Astrocyte (in vitro differentiated cells and primary cell): ENCODE data around the gene LACRT. TPM values are rescaled to one million over a fixed set of nuclear protein-coding genes. Genes with fewer than 3 reads are reported as not detected.
A peak's percentile ranks its signal among the peaks of the same experiment; 100 is the strongest.

Experiments used
- DNase-seq: peaks from one replicate; pipeline ENCODE4 v3.0.0-alpha.2; 2010; ENCODE audit warnings: low read depth
- FAIRE-seq: peaks from 2 replicates; lab custom pipeline; 2011; peaks lifted over from hg19 to GRCh38; lab: Jason Lieb, UNC
- H2AFZ ChIP-seq: 2 replicates; pipeline ENCODE4 v1.6.0; 2012; ENCODE audit warnings: low read depth, low read length, inconsistent platforms
- H3K27ac ChIP-seq: 2 replicates; pipeline ENCODE4 v1.5.1; 2011; ENCODE audit warnings: low read depth, low read length, inconsistent platforms
- H3K27me3 ChIP-seq: 2 replicates; pipeline ENCODE4 v1.6.0; 2011; ENCODE audit warnings: low read length, inconsistent platforms; ENCODE audit not compliant: insufficient read depth
- H3K36me3 ChIP-seq: 2 replicates; pipeline ENCODE4 v1.5.1; 2011; ENCODE audit warnings: low read length, inconsistent platforms; ENCODE audit not compliant: insufficient read depth
- H3K4me1 ChIP-seq: 2 replicates; pipeline ENCODE4 v1.5.1; 2011; ENCODE audit warnings: low read length, inconsistent platforms; ENCODE audit not compliant: insufficient read depth
- H3K4me2 ChIP-seq: 2 replicates; pipeline ENCODE4 v1.6.0; 2012; ENCODE audit warnings: low read length, inconsistent platforms
- H3K4me3 ChIP-seq: 2 replicates; pipeline ENCODE4 v1.5.1; 2011; ENCODE audit warnings: low read depth, mild to moderate bottlenecking, low read length, inconsistent platforms; ENCODE audit not compliant: insufficient read depth
- H3K79me2 ChIP-seq: 2 replicates; pipeline ENCODE4 v1.6.0; 2012; ENCODE audit warnings: mild to moderate bottlenecking, low read length, inconsistent platforms; ENCODE audit not compliant: insufficient read depth
- H3K9ac ChIP-seq: 2 replicates; pipeline ENCODE4 v1.6.0; 2012; ENCODE audit warnings: mild to moderate bottlenecking, low read length, inconsistent platforms
- H3K9me3 ChIP-seq: 2 replicates; pipeline ENCODE4 v1.5.1; 2012; ENCODE audit warnings: low read depth, mild to moderate bottlenecking, low read length, inconsistent platforms; ENCODE audit not compliant: insufficient read depth
- H4K20me1 ChIP-seq: 2 replicates; pipeline ENCODE4 v1.6.0; 2012; ENCODE audit warnings: low read length, inconsistent platforms; ENCODE audit not compliant: insufficient read depth
- H3K27ac Mint-ChIP-seq: one replicate; pipeline ENCODE4 v1.8.0; 2021; ENCODE audit warnings: mild to moderate bottlenecking, mixed read lengths; ENCODE audit not compliant: unreplicated experiment
- H3K27me3 Mint-ChIP-seq: one replicate; pipeline ENCODE4 v1.8.0; 2021; ENCODE audit warnings: low read depth, mixed read lengths; ENCODE audit not compliant: unreplicated experiment
- H3K36me3 Mint-ChIP-seq: one replicate; pipeline ENCODE4 v1.8.0; 2021; ENCODE audit warnings: low read depth, mixed read lengths; ENCODE audit not compliant: unreplicated experiment
- H3K4me1 Mint-ChIP-seq: one replicate; pipeline ENCODE4 v1.8.0; 2021; ENCODE audit warnings: low read depth, mixed read lengths; ENCODE audit not compliant: unreplicated experiment
- H3K4me3 Mint-ChIP-seq: one replicate; pipeline ENCODE4 v1.8.0; 2021; ENCODE audit warnings: mild to moderate bottlenecking, moderate library complexity, mixed read lengths; ENCODE audit not compliant: unreplicated experiment
- H3K9me3 Mint-ChIP-seq: one replicate; pipeline ENCODE4 v1.8.0; 2021; ENCODE audit warnings: mild to moderate bottlenecking, mixed read lengths; ENCODE audit not compliant: unreplicated experiment
- CTCF ChIP-seq: IDR thresholded peaks from 2 replicates; pipeline ENCODE4 v1.5.1; 2011; ENCODE audit warnings: low read depth, mild to moderate bottlenecking, inconsistent platforms, low read length, moderate library complexity; ENCODE audit not compliant: insufficient read depth
- EZH2 ChIP-seq: IDR thresholded peaks from 2 replicates; pipeline ENCODE4 v1.6.1; 2012; ENCODE audit warnings: mild to moderate bottlenecking, low read length, inconsistent platforms; ENCODE audit not compliant: insufficient read depth
- total RNA-seq: library from RNA; stranded (reverse); gene quantifications from 2 replicates; pipeline ENCODE4 v1.2.1, GENCODE V29; 2021

LACRT gene
- total RNA-seq, 1 donor from 2014 or later = not detected

DNA sequence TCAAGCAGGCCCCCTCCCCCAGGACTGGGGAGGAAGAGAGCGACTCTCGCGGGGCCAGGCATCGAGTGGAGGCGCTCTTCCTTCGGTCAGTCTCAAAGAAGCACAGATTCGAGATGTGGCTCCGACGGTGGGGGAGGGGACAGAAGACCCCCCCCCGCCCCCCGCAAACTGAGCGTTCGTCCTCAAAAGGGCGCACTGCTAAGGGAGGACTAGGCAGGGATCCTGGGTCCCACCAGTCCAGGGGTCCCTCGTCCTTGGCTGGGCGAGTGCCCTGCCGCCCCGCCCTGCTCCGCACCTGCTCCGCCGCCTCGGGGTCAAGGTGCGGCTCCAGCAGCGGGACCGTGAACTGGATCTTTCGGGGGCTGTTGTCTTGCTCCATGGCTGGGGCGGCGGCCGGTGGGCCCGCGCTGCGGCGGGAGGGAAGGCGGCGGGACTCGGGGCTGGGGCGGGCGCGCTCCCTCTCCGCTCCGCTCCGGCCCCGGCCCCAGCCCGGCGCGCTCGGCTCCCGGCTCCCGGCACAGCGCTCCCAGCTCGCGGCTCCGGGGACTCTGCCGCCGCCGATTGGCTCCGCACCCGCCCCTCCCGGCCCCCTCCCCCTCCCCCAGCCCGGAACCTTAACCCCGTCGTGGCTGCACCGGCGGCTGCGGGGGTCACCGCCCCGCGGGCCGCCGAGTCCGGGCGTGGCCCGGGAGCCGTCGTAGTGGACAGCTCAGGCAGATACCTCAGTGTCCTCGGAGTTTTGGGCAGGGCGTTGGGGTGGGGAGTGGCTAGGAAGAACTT is 46.4 kb downstream of the LACRT start, which contains the start of gene PPP1R1A:
TSS of gene PPP1R1A (minus strand) at position 550 of the 780 bp plus-strand sequence. CDS start at position 379, 171 bp downstream.
- Mint-ChIP-seq H3K4me1 (peaks cover 12% of the 10 kb centered on the region), H3K9me3 (peaks cover 3% of the 10 kb centered on the region), H3K27ac (no peak within 1 kb of the TSS), H3K4me3 (peak within 1 kb of the TSS; percentile 82), H3K36me3 (no peaks in the 10 kb centered on the region), H3K27me3 (peaks cover 64% of the 10 kb centered on the region)
- H3K27ac ChIP-seq = no peak within 1 kb of the TSS
- H3K9me3 ChIP-seq = no peaks in the 10 kb centered on the region
- H3K79me2 ChIP-seq = no peaks in the 10 kb centered on the region
- FAIRE-seq (no peak), DNase-seq (no peak)
- no peak within 1 kb of the TSS for H2AFZ ChIP-seq
- H3K27me3 ChIP-seq = peaks cover 48% of the 10 kb centered on the region
- peak within 1 kb of the TSS; percentile 70 for H3K4me2 ChIP-seq
- no peaks in the 10 kb centered on the region for H3K36me3 ChIP-seq
- no peak within 1 kb of the TSS for H3K9ac ChIP-seq
- H3K4me3 ChIP-seq = no peak within 1 kb of the TSS
- TF ChIP-seq EZH2 (peak; percentile 79), CTCF (no peak)
- no peaks in the 10 kb centered on the region for H3K4me1 ChIP-seq
- no peaks in the 10 kb centered on the region for H4K20me1 ChIP-seq

DNA sequence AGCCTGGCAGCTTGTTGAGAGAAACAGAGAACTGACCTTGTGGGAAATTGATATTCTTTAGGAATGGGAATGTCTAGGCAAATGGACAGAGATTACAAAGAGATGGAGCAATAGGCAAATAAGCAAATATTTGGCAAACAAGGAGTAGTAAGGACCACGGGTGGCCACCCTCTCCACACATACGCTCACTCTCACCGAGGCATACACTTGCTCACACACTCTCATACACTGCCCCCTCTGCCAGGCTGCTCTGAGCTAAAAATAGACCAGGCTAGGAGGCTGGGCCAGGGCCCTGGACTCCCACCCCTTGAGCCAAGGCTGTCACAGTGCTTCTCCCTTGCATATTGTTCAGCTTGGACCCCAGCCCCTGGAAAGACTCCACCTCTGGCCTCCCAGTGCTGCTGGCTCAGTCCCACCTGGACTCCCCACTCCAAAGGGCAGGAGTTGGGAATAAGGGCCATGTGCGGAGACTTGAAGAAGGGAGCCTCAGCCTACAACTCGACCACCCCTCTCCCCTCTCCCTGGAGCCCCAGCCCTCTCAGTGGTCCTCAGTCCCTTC is 47.3 kb downstream of the LACRT start:
- H3K9me3 ChIP-seq = no peaks in the 10 kb centered on the region
- H4K20me1 ChIP-seq = no peaks in the 10 kb centered on the region
- peaks cover 9% of the 10 kb centered on the region for H3K4me1 Mint-ChIP-seq
- H3K36me3 Mint-ChIP-seq = no peaks in the 10 kb centered on the region
- FAIRE-seq (no peak), DNase-seq (no peak)
- TF ChIP-seq EZH2 (no peak), CTCF (no peak)
- no peak overlapping the region for H3K4me3 Mint-ChIP-seq
- H3K4me2 ChIP-seq = no peak overlapping the region
- no peaks in the 10 kb centered on the region for H3K4me1 ChIP-seq
- no peak overlapping the region for H3K27ac ChIP-seq
- H3K9me3 Mint-ChIP-seq = peaks cover 3% of the 10 kb centered on the region
- H3K27ac Mint-ChIP-seq = no peak overlapping the region
- H3K27me3 ChIP-seq = peaks cover 48% of the 10 kb centered on the region
- peaks cover 69% of the 10 kb centered on the region for H3K27me3 Mint-ChIP-seq
- no peak overlapping the region for H2AFZ ChIP-seq
- no peak overlapping the region for H3K9ac ChIP-seq
- H3K4me3 ChIP-seq = no peak overlapping the region
- no peaks in the 10 kb centered on the region for H3K79me2 ChIP-seq
- H3K36me3 ChIP-seq = no peaks in the 10 kb centered on the region
